ENCODE results near the gene MYRIP.

Gene MYRIP

GRCh38 chr3:40299721-40300335 lies 490.4 kb downstream of the MYRIP start:
- DNase-seq: no peak

DNA sequence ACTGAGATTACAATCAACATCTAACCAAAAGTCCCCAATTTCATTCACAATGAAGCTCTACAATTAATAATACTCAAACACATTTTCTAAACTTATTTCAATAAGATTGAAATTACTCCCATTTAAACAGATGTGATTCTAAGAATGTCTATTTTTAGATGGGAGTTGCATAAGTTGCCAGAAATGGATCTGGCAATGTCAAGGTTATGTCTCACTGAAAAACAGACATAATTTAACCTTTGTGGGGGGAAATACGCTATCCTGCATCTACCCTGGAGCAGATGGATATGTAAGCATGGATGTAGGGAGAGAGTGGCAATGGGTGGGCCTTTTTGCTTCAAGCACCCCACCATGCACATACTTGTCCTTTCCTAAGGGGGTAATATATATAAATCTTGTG lies 493.4 kb downstream of the MYRIP start:
- no peak for DNase-seq

- no peak for DNase-seq
Measured at GRCh38 chr3:40304352-40304751, 494.9 kb downstream of the MYRIP start.

- no peak for DNase-seq
Measured at GRCh38 chr3:40306336-40306735, 496.9 kb downstream of the MYRIP start.

DNA sequence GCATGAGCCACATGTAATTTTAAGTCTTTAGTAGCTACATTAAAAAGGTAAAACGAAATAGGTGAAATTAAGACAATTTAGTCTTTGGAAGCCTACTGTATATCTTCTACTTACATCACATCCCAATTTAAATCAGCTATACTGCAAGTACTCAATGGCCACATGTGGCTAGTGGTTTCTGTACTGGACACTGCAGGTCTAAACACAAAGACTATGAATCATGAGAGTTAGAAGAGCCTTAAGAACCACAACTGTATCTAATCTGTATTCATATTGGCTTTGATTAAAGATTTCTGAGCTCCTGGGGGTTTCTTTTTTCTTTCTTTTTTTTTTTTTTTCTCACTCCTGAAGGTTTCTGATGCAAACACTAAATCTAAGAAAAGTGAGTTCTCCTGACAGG lies 497.8 kb downstream of the MYRIP start:
- DNase-seq: no peak

GRCh38 chr3:40308725-40309417 lies 499.5 kb downstream of the MYRIP start:
- no peak for DNase-seq

- DNase-seq: peak; percentile 98
Measured at GRCh38 chr3:40309418-40309924, 500.1 kb downstream of the MYRIP start, which contains the start of gene EIF1B. TSS of gene EIF1B (plus strand) at chr3:40309707. CDS start at chr3:40309942, 235 bp downstream.
